Loucy (cell line): Measurements from ENCODE around the gene MCM5.

Experiments
- EZH2phosphoT487 ChIP-seq: fragments of 200-600 bp; IDR thresholded peaks from 2 replicates; pipeline ENCODE4 v1.6.1; 2018; ENCODE audit warnings: antibody characterized with exemption, mild to moderate bottlenecking, moderate library complexity, borderline replicate concordance
- TF ChIP-seq, protein P1 (sequence below): fragments of 200-600 bp; sonication (generic); conservative IDR thresholded peaks from 2 replicates; pipeline ENCODE4 v1.5.1; 2014; ENCODE audit warnings: mild to moderate bottlenecking, antibody characterized with exemption, low read length

DNA sequence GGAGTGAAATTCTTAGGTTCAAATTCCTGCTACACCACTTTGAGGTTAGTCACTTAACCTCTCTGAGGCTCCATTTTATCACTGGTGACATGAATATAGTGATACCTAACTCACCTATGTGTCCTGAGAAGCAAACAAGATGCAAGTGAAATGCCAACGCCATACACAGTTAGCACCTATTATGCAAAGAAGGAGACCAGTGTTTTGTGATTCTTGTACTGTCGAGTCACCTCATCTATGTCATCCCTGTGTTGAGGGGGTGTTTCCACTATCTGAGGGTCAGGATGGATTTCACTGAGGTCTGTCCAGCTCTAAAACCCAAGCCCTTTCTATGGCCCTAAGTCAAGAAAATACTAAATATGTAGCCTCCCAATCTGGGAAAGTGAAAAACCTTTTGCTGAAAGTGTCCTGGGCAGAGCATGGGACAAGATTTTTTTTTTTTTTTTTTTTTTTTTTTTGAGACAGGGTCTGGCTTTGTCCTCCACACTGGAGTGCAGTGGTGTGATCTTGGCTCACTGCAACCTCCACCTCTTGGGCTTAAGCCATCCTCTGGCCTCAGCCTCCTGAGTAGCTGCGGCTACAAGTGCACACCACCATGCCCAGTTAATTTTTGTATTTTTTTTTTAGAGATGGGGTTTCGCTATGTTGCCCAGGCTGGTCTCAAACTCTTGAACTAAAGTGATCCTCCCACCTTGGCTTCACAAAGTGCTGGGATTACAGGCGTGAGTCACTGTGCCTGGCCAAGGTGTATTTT is 5.0 kb upstream of the MCM5 start:
- TF ChIP-seq, protein P1, sequence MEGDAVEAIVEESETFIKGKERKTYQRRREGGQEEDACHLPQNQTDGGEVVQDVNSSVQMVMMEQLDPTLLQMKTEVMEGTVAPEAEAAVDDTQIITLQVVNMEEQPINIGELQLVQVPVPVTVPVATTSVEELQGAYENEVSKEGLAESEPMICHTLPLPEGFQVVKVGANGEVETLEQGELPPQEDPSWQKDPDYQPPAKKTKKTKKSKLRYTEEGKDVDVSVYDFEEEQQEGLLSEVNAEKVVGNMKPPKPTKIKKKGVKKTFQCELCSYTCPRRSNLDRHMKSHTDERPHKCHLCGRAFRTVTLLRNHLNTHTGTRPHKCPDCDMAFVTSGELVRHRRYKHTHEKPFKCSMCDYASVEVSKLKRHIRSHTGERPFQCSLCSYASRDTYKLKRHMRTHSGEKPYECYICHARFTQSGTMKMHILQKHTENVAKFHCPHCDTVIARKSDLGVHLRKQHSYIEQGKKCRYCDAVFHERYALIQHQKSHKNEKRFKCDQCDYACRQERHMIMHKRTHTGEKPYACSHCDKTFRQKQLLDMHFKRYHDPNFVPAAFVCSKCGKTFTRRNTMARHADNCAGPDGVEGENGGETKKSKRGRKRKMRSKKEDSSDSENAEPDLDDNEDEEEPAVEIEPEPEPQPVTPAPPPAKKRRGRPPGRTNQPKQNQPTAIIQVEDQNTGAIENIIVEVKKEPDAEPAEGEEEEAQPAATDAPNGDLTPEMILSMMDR, result no peak
- TF ChIP-seq EZH2phosphoT487, result no peak
